Upper lobe of right lung (tissue), 1 donor: ENCODE data around the gene EXOSC7. TPM values are rescaled to one million over a fixed set of nuclear protein-coding genes. Genes with fewer than 3 reads are reported as not detected.

Source experiments
- ATAC-seq: fragments of 200-7000 bp; cut with Tn5 transposase; one replicate; pipeline ENCODE4 v1.9.1; 2020; ENCODE audit warnings: mild to moderate bottlenecking, moderate library complexity
- DNase-seq: peaks from one replicate; pipeline ENCODE4 v3.0.0-alpha.2; 2020
- H3K27ac ChIP-seq: fragments of 200-600 bp; one replicate; pipeline ENCODE4 v1.8.0; 2022
- H3K27me3 ChIP-seq: fragments of 200-600 bp; one replicate; pipeline ENCODE4 v1.8.0; 2022; ENCODE audit warnings: mild to moderate bottlenecking
- H3K36me3 ChIP-seq: fragments of 200-600 bp; one replicate; pipeline ENCODE4 v1.8.0; 2022
- H3K4me1 ChIP-seq: fragments of 200-600 bp; one replicate; pipeline ENCODE4 v1.8.0; 2022
- H3K4me3 ChIP-seq: fragments of 200-600 bp; one replicate; pipeline ENCODE4 v1.8.0; 2022; ENCODE audit warnings: mild to moderate bottlenecking
- H3K9me3 ChIP-seq: fragments of 200-600 bp; one replicate; pipeline ENCODE4 v1.8.0; 2022
- intact Hi-C: fragments of 100-400 bp; cut with DNase I; formaldehyde crosslinking; loops from one replicate; pipeline ENCODE4 v1.11.0; 2022
- total RNA-seq: library from RNA; stranded (reverse); fragmentation: NEBNext Ultra II Directional; extraction: Animal tissue kit (Norgen Biotek cat#: 25700); gene quantifications from one replicate; pipeline ENCODE4 v1.2.1, GENCODE V29; 2021
- TF ChIP-seq, protein P1 (sequence below): fragments of 200-600 bp; IDR thresholded peaks from one replicate; pipeline ENCODE4 v1.8.0; 2022; ENCODE audit warnings: antibody characterized with exemption
- donor health status: DM: no; HTN: yes; CAD: no; lungs with severe emphysema.

EXOSC7 gene
- total RNA-seq, 1 donor from 2014 or later = 36.2 TPM

DNA sequence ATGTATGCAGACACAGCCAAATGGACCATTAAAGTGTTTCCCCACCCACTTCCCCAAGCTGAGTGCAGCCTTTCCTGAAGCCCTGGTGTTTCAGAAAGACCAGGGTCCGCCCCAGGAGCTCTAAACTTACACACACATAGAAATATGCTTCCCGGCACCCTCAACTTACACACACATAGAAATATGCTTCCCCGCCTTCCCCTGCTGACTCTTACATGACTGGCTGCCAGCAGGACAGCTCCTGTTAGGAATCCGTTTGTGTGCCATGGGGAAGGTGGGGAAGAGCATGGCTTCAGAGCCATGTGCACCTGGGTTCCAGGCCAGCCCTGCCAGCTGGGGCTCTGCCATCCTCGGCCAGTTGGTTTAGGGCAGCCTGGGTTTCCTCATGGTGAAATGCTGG lies 53.6 kb downstream of the EXOSC7 start:
- TF ChIP-seq, protein P1, sequence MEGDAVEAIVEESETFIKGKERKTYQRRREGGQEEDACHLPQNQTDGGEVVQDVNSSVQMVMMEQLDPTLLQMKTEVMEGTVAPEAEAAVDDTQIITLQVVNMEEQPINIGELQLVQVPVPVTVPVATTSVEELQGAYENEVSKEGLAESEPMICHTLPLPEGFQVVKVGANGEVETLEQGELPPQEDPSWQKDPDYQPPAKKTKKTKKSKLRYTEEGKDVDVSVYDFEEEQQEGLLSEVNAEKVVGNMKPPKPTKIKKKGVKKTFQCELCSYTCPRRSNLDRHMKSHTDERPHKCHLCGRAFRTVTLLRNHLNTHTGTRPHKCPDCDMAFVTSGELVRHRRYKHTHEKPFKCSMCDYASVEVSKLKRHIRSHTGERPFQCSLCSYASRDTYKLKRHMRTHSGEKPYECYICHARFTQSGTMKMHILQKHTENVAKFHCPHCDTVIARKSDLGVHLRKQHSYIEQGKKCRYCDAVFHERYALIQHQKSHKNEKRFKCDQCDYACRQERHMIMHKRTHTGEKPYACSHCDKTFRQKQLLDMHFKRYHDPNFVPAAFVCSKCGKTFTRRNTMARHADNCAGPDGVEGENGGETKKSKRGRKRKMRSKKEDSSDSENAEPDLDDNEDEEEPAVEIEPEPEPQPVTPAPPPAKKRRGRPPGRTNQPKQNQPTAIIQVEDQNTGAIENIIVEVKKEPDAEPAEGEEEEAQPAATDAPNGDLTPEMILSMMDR = no peak
- intact Hi-C loops = loop anchor here (10.0 kb wide), 1 partner anchor 465 kb away; no protein-coding TSS in a partner anchor
- H3K9me3 ChIP-seq = no peaks in the 10 kb centered on the region
- ATAC-seq (peak; percentile 46), DNase-seq (no peak)
- H3K4me3 ChIP-seq = peak overlapping the region; percentile 46
- H3K36me3 ChIP-seq = no peaks in the 10 kb centered on the region
- no peaks in the 10 kb centered on the region for H3K27me3 ChIP-seq
- peaks cover 42% of the 10 kb centered on the region for H3K4me1 ChIP-seq
- H3K27ac ChIP-seq = no peak overlapping the region

DNA sequence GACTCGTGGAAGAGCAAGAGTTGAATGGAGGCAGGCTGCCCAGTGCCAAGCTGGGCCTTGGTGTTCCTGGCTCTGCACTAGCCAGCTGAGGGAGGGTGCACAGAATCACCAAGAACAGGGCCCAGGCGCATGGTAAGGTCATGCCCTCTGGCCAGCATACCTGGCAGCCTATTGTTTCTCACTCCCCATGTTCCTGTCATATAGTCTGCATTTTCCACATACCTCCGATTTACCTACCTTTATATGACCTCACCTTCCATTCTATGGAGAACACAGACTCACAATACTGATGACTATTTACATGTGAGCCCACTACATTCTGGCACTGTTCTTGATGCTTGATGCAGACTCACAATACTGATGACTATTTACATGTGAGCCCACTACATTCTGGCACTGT lies 55.5 kb downstream of the EXOSC7 start:
- TF ChIP-seq, protein P1 = no peak
- Histone ChIP-seq H3K36me3 (no peaks in the 10 kb centered on the region), H3K27me3 (no peaks in the 10 kb centered on the region), H3K4me1 (peaks cover 40% of the 10 kb centered on the region), H3K9me3 (no peaks in the 10 kb centered on the region), H3K27ac (no peak overlapping the region), H3K4me3 (no peak overlapping the region)
- ATAC-seq (no peak), DNase-seq (no peak)
- intact Hi-C loops = loop anchor here (10.0 kb wide), 1 partner anchor 463 kb away; no protein-coding TSS in a partner anchor

DNA sequence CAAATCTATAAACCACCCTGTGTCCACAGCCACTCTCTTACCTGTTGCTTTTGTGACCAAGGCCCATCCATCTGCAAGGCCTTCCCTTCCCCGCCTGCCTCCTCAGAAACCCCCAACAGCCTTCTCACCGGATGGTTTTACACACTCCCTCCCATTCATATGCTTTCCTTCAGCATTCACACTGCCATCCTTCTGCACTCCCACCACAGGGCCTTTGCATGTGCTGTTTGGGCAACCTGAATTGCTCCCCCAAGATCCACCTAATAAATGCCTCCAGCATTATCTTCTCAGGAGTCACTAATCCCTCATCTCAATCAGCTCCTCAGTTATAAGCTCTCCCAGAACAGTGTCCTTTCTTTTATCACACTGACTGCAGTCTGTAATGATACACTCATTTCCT lies 56.1 kb downstream of the EXOSC7 start:
- no peaks in the 10 kb centered on the region for H3K36me3 ChIP-seq
- no peak overlapping the region for H3K4me3 ChIP-seq
- H3K9me3 ChIP-seq = no peaks in the 10 kb centered on the region
- H3K27ac ChIP-seq = no peak overlapping the region
- peaks cover 42% of the 10 kb centered on the region for H3K4me1 ChIP-seq
- H3K27me3 ChIP-seq = no peaks in the 10 kb centered on the region
- intact Hi-C loops = loop anchor here (10.0 kb wide), 1 partner anchor 463 kb away; no protein-coding TSS in a partner anchor
- ATAC-seq = no peak
- TF ChIP-seq, protein P1 = no peak
- DNase-seq = no peak

DNA sequence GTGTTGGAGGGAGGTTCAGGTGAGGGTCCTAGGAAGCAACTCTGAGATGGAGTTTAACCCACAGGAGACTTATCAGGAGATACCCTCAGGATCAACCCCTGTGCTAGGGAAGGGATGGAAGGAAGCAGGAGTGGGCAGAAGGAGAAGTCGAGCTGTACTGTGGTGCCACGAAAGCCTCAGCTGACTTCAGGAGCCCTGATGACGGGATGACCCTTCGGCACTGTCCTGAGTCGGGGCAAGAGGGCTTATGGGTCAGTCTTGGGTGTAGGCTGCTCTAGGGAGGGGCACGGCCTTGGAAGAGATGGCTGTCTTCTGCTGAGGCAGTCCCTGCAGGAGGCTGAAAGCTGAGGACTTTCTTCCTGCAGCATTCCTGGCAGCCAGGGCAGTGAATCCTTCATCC lies 57.7 kb downstream of the EXOSC7 start:
- Histone ChIP-seq H3K9me3 (no peaks in the 10 kb centered on the region), H3K27me3 (no peaks in the 10 kb centered on the region), H3K4me1 (peaks cover 46% of the 10 kb centered on the region), H3K4me3 (no peak overlapping the region), H3K27ac (peak overlapping the region; percentile 71), H3K36me3 (no peaks in the 10 kb centered on the region)
- peak; percentile 11 for ATAC-seq
- no peak for DNase-seq
- TF ChIP-seq, protein P1 = no peak
- intact Hi-C loops = loop anchor here (10.0 kb wide), 1 partner anchor 461 kb away; no protein-coding TSS in a partner anchor

DNA sequence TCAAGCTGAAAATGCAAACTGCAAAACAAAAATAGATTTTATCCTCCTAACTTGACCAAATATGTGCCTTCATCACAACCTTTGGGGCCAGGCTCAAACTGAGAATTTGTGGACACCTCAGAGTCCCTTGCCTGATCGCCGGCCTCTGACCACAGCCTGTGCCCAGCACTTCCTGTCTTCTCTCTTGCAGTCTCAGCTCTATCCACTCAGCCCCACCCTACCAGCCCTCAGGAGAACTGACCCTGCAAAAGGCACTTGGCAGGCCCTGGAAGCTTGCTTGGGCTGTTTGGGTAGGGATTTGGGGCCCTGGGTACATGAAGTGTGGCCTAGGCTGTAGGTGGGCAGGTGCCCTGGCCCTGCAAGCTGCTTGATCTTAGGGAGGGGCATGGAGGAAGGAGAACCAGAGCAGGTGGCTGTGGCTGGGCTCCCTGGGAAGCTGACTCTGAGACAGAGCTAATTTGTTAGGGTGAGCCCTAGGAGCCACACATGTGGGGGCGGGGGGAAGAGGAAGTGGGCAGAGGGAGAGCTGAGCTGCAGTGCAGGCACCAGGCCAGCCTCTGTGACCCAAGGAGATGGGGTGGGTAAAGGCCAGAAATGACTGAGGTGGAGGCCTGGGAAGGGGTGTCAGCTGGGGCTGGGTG lies 58.7 kb downstream of the EXOSC7 start:
- H3K27ac ChIP-seq = peak overlapping the region; percentile 71
- DNase-seq = peak; percentile 90

More for the DNA sequence above, 58.7 kb downstream of the EXOSC7 start:
- peaks cover 46% of the 10 kb centered on the region for H3K4me1 ChIP-seq
- no peak overlapping the region for H3K4me3 ChIP-seq
- no peaks in the 10 kb centered on the region for H3K27me3 ChIP-seq
- intact Hi-C loops = loop anchor here (10.0 kb wide), 1 partner anchor 460 kb away; no protein-coding TSS in a partner anchor
- ATAC-seq = peak; percentile 76
- TF ChIP-seq, protein P1 = no peak
- no peaks in the 10 kb centered on the region for H3K36me3 ChIP-seq
- no peaks in the 10 kb centered on the region for H3K9me3 ChIP-seq
